ENCODE data around the gene AGRN. TPM values are rescaled to one million over a fixed set of nuclear protein-coding genes. Genes with fewer than 3 reads are reported as not detected.
A peak's percentile ranks its signal among the peaks of the same experiment; 100 is the strongest.

Gene AGRN
- total and polyA plus RNA-seq, 2 of the 4 experiments (the other 2 are of a cell fraction), result 8.1 to 115 TPM

DNA sequence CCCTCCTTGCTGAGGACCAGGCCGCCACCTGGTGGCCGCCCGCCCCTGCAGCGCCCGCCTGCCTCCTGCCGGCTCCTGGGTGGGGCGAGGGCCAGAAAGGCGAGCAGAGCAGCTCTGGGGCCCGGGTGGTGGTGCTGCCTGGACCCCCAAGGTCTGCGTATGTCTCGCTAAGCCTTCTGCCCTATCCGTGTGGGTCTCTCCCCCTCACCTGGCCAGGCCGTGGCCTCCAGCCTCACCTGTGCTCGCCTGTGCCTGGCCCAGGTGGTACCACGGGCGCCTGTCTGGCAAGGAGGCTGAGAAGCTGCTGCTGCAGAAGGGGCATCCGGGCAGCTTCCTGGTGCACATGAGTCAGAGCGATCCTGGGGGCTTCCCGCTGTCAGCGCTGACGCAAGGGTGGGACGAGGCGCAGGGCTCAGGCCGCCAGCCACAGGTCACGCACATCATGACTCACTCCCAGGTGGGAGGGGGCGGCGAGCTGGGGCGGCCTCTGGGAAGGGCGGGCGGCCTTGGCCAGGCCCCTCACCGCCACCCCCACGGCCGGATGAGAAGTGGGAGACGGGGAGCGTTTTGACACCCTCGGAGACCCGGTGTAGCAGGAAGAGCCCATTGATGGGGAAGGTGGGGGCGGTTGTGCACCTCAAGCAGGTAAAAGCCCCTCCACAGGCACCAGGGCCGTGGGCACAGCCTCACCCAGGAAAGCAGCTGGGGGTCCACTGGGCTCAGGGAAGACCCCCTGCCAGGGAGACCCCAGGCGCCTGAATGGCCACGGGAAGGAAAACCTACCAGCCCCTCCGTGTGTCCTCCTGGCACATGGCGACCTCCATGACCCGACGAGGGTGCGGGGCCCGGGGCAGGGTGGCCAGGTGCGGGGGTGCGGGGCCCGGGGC is 44.3 kb downstream of the AGRN start:
- in situ Hi-C loops (cut with MboI; ENCODE audit: low sequenced_read_pairs) (no loop called here), intact Hi-C loops (cut with micrococcal nuclease) (loop anchor here (1.0 kb wide), 1 partner anchor 80 kb away; no protein-coding TSS in a partner anchor), dilution Hi-C loops (cut with HindIII; ENCODE audit: low sequenced_read_pairs, unreplicated experiment) (no loop called here)
- no peak overlapping the region; the same call in 1 of the 2 replicates for H4K5ac ChIP-seq (ENCODE audit: low read depth, low read length)
- H2BK120ac ChIP-seq (ENCODE audit: low read depth, low read length), result peak overlapping the region; percentile 76; the same call in 1 of the 2 replicates
- no peak overlapping the region for H3K14ac ChIP-seq (replicated peaks; ENCODE audit: low read depth, low read length)
- DNase-seq, result peak; percentile 94
- H2BK20ac ChIP-seq (ENCODE audit: low read depth, low read length), result no peak overlapping the region
- peak overlapping the region; percentile 42 for H3K4me2 ChIP-seq (ENCODE audit: low read depth, low read length)
- peak overlapping the region; percentile 49; the same call in 1 of the 3 replicates for H2BK15ac ChIP-seq (ENCODE audit: low read depth, low read length)
- peak overlapping the region; percentile 67 for H2AK5ac ChIP-seq (ENCODE audit: low read depth, low read length)
- H4K8ac ChIP-seq (ENCODE audit: low read depth in 2 of 2, low read length in 2 of 2), result peak overlapping the region; percentile 24 to 80; a peak in 2 of 4 replicates
- H3K9ac ChIP-seq (ENCODE audit: low read depth, low read length), result no peak overlapping the region
- peak overlapping the region; percentile 35 for H2BK5ac ChIP-seq (ENCODE audit: low read depth, low read length, poor library complexity, severe bottlenecking)
- H2AK9ac ChIP-seq (replicated peaks; ENCODE audit: low read depth, low read length, poor library complexity), result peak overlapping the region; percentile 96
- no peak overlapping the region for H3K56ac ChIP-seq (ENCODE audit: extremely low read depth, insufficient read depth, low read length)
- 0 out of 4 replicates have a peak, but pooled peaks cover 0 to 4% of the 10 kb centered on the region in 2 experiments for H3K79me1 ChIP-seq (ENCODE audit: low read depth in 1 of 2, low read length in 2 of 2)
- no peaks in the 10 kb centered on the region for H4K20me1 ChIP-seq (ENCODE audit: insufficient read depth, low read length)
- H3K36me3 ChIP-seq (ENCODE audit: control insufficient read depth, insufficient read depth, low read length), result no peaks in the 10 kb centered on the region
- 0 out of 2 replicates have a peak, but pooled peaks cover 4% of the 10 kb centered on the region for H3K9me1 ChIP-seq (ENCODE audit: insufficient read depth, low read length)
- CTCF ChIA-PET, result interaction anchor here (0.7 to 2.3 kb wide), 2 partner anchors 80 to 84 kb away, joined by 3 to 9 read pairs; no protein-coding TSS in a partner anchor
- POLR2A ChIA-PET (ENCODE audit: unreplicated experiment), result interaction anchor here (0.6 kb wide), 1 partner anchor 44 kb away, joined by 3 read pairs; the partner anchor contains the start of gene AGRN
- H3K27ac ChIP-seq (ENCODE audit: insufficient read depth, low read length), result no peak overlapping the region; the same call in 1 of the 2 replicates
- no peak overlapping the region for H3K4me3 ChIP-seq (ENCODE audit: insufficient read depth, low read depth, low read length)
- ATAC-seq (ENCODE audit: low read depth), result peak; percentile 38; the same call in 1 of the 2 replicates
- no TSS peak for BruUV-seq (replicated peaks)
- peaks cover 15% of the 10 kb centered on the region for H3K4me1 ChIP-seq (ENCODE audit: control insufficient read depth, insufficient read depth, low read length)
- no peak overlapping the region for H3K23ac ChIP-seq (ENCODE audit: low read depth, low read length)
- H3K18ac ChIP-seq (ENCODE audit: low read depth, low read length), result no peak overlapping the region
- no peak overlapping the region for H4K91ac ChIP-seq (ENCODE audit: insufficient read depth, low read depth, low read length)
- H3K9me3 ChIP-seq (ENCODE audit: control insufficient read depth, insufficient read depth, low read length), result no peaks in the 10 kb centered on the region
- WGBS, 2 experiments (ENCODE audit: extremely low coverage in 2 of 2, insufficient read length in 1 of 2), result 13% methylated on average over 24 of the region's 50 CpGs; no CpG with 5 or more reads in 1 of the 2 experiments
- peaks cover 4% of the 10 kb centered on the region; the same call in 1 of the 2 replicates for H3K27me3 ChIP-seq (ENCODE audit: control insufficient read depth, insufficient read depth, low read length)
- H3K4ac ChIP-seq (ENCODE audit: low read depth, low read length), result peak overlapping the region; percentile 89
- H2AFZ ChIP-seq (replicated peaks; ENCODE audit: low read length, poor library complexity), result peak overlapping the region; percentile 87
- TF ChIP-seq BHLHE40 (IDR thresholded peaks at IDR 0.05; ENCODE audit: low read depth, low read length) (peak; percentile 57; the same call in 1 of the 2 replicates), MAFK (IDR thresholded peaks at IDR 0.05; ENCODE audit: low read depth, low read length) (no peak), CEBPB (IDR thresholded peaks at IDR 0.05; ENCODE audit: low read depth, low read length) (peak; percentile 85), ELK1 (IDR thresholded peaks at IDR 0.05; ENCODE audit: borderline replicate concordance, low read depth, low read length) (no peak), FOS (IDR thresholded peaks at IDR 0.05; ENCODE audit: low read depth, low read length) (peak; percentile 97), RCOR1 (IDR thresholded peaks at IDR 0.05; ENCODE audit: insufficient replicate concordance, low read length) (peak; percentile 53), RFX5 (IDR thresholded peaks at IDR 0.05; ENCODE audit: low read depth, low read length) (no peak), MAZ (IDR thresholded peaks at IDR 0.05; ENCODE audit: borderline replicate concordance, low read depth, low read length) (peak; percentile 91), RAD21 (IDR thresholded peaks at IDR 0.05; ENCODE audit: low read length) (peak; percentile 46), MXI1 (IDR thresholded peaks at IDR 0.05; ENCODE audit: borderline replicate concordance, low read depth, low read length) (no peak), CHD1 (IDR thresholded peaks at IDR 0.05; ENCODE audit: low read depth, low read length) (no peak), NFE2L2 (IDR thresholded peaks at IDR 0.05; ENCODE audit: low read depth, low read length) (no peak)
- TF ChIP-seq, protein P1, sequence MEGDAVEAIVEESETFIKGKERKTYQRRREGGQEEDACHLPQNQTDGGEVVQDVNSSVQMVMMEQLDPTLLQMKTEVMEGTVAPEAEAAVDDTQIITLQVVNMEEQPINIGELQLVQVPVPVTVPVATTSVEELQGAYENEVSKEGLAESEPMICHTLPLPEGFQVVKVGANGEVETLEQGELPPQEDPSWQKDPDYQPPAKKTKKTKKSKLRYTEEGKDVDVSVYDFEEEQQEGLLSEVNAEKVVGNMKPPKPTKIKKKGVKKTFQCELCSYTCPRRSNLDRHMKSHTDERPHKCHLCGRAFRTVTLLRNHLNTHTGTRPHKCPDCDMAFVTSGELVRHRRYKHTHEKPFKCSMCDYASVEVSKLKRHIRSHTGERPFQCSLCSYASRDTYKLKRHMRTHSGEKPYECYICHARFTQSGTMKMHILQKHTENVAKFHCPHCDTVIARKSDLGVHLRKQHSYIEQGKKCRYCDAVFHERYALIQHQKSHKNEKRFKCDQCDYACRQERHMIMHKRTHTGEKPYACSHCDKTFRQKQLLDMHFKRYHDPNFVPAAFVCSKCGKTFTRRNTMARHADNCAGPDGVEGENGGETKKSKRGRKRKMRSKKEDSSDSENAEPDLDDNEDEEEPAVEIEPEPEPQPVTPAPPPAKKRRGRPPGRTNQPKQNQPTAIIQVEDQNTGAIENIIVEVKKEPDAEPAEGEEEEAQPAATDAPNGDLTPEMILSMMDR (conservative IDR thresholded peaks at IDR 0.05; ENCODE audit: low read depth, low read length), result peak; percentile 76

All from IMR-90 (cell line).